ENCODE measurements around the gene NUBP2. TPM values are rescaled to one million over a fixed set of nuclear protein-coding genes. Genes with fewer than 3 reads are reported as not detected.
A peak's percentile ranks its signal among the peaks of the same experiment; 100 is the strongest.

NUBP2 gene
- total RNA-seq, 1 experiment from 2014 or later, result 69.4 TPM

GRCh38 chr16:1817276-1817589 is 34.5 kb downstream of the NUBP2 start:
- Mint-ChIP-seq H3K27ac (0 out of 7 replicates have a peak overlapping the region, but pooled peaks of 1 of the 3 experiments have one; percentile 40), H3K9me3 (no peaks in the 10 kb centered on the region), H3K36me3 (ENCODE audit: insufficient read depth in 1 of 3, low read depth in 3 of 3) (peaks cover 4 to 17% (median 16%) of the 10 kb centered on the region in 3 experiments; a peak in 6 of 7 replicates), H3K27me3 (ENCODE audit: low read depth) (no peaks in the 10 kb centered on the region; the same call in 1 of the 2 replicates), H3K4me1 (peaks cover 0 to 3% of the 10 kb centered on the region in 2 experiments; a peak in 2 of 4 replicates), H3K4me3 (no peak overlapping the region; a peak in 1 of 5 replicates)
- DNase-seq, result no peak
- no peak overlapping the region for H2BK120ac ChIP-seq (ENCODE audit: low read depth, low read length, poor library complexity, severe bottlenecking)
- no peaks in the 10 kb centered on the region for H3K27me3 ChIP-seq (ENCODE audit: insufficient read depth, low read length)
- H2BK12ac ChIP-seq (ENCODE audit: insufficient read length, low read depth, low read length), result no peak overlapping the region
- H2BK15ac ChIP-seq (ENCODE audit: low read depth, low read length), result no peak overlapping the region
- no peak overlapping the region for H3K18ac ChIP-seq (ENCODE audit: insufficient read length, low read depth, low read length)
- H4K8ac ChIP-seq (replicated peaks; ENCODE audit: insufficient read length, low read depth, low read length), result no peak overlapping the region
- H3K23ac ChIP-seq (ENCODE audit: insufficient read length, low read depth, low read length), result no peak overlapping the region
- no peaks in the 10 kb centered on the region for H4K20me1 ChIP-seq (ENCODE audit: control insufficient read depth, insufficient read depth, insufficient read length)
- no peaks in the 10 kb centered on the region for H3K79me2 ChIP-seq (ENCODE audit: insufficient read depth, low read length)
- H3K4me1 ChIP-seq (ENCODE audit: insufficient read depth, low read length), result no peaks in the 10 kb centered on the region
- no peak overlapping the region for H2BK5ac ChIP-seq (ENCODE audit: insufficient read length, low read length)
- no peak overlapping the region for H3K56ac ChIP-seq (ENCODE audit: insufficient read length, low read depth, low read length)
- no peaks in the 10 kb centered on the region for H3K9me3 ChIP-seq (ENCODE audit: control insufficient read depth, low read depth, low read length)
- no peak overlapping the region for H3K9ac ChIP-seq (ENCODE audit: extremely low read depth, insufficient read length, low read length)
- no peak overlapping the region for H4K91ac ChIP-seq (ENCODE audit: insufficient read length, low read depth, low read length)
- H2BK20ac ChIP-seq (ENCODE audit: low read depth, low read length, poor library complexity, severe bottlenecking), result no peak overlapping the region
- H2AFZ ChIP-seq (ENCODE audit: low read length), result no peak overlapping the region
- H3K4me2 ChIP-seq (ENCODE audit: insufficient read depth, insufficient read length, low read length), result no peak overlapping the region
- WGBS (ENCODE audit: extremely low coverage, insufficient read length, low lambda C conversion rate), result no CpG with 5 or more reads among the region's 9 CpGs
- no peak overlapping the region for H3K27ac ChIP-seq (ENCODE audit: insufficient read length, low read depth, low read length)
- no peaks in the 10 kb centered on the region for H3K79me1 ChIP-seq (ENCODE audit: insufficient read depth, low read depth, low read length, poor library complexity, severe bottlenecking)
- H2AK5ac ChIP-seq (ENCODE audit: insufficient read length, low read length), result no peak overlapping the region
- no peak overlapping the region for H3T11ph ChIP-seq (ENCODE audit: low read length)
- H4K5ac ChIP-seq (ENCODE audit: insufficient read length, low read depth, low read length), result no peak overlapping the region
- H3K4ac ChIP-seq (ENCODE audit: low read depth, low read length), result no peak overlapping the region
- no peak for TF ChIP-seq CTCF (conservative IDR thresholded peaks at IDR 0.05)
- no peaks in the 10 kb centered on the region for H3K23me2 ChIP-seq (ENCODE audit: insufficient read length, low read depth, low read length, poor library complexity, severe bottlenecking)
- no peak overlapping the region for H3K14ac ChIP-seq (ENCODE audit: insufficient read depth, low read length)

Data from H9 (cell line).